Chondrocyte (in vitro differentiated cells): ENCODE results near the gene SLC25A28. TPM values are rescaled to one million over a fixed set of nuclear protein-coding genes. Genes with fewer than 3 reads are reported as not detected.
A peak's percentile ranks its signal among the peaks of the same experiment; 100 is the strongest.

ENCODE experiments used
- DNase-seq: peaks from one replicate; pipeline ENCODE4 v3.0.0; 2021; ENCODE audit warnings: mixed read lengths, low spot score
- H3K27ac Mint-ChIP-seq: one replicate; pipeline ENCODE4 v1.8.0; 2021; ENCODE audit warnings: mild to moderate bottlenecking, moderate library complexity, mixed read lengths; ENCODE audit not compliant: unreplicated experiment
- H3K27me3 Mint-ChIP-seq: 2 replicates; pipeline ENCODE4 v1.8.0; 2021; ENCODE audit warnings: low read depth, mixed read lengths
- H3K36me3 Mint-ChIP-seq: 2 replicates; pipeline ENCODE4 v1.8.0; 2021; ENCODE audit warnings: low read depth, mixed read lengths
- H3K4me1 Mint-ChIP-seq: 2 replicates; pipeline ENCODE4 v1.8.0; 2021; ENCODE audit warnings: low read depth, mild to moderate bottlenecking, mixed read lengths
- H3K4me3 Mint-ChIP-seq: one replicate; pipeline ENCODE4 v1.8.0; 2021; ENCODE audit warnings: mild to moderate bottlenecking, moderate library complexity, mixed read lengths; ENCODE audit not compliant: unreplicated experiment
- H3K9me3 Mint-ChIP-seq: 2 replicates; pipeline ENCODE4 v1.8.0; 2021; ENCODE audit warnings: low read depth, mixed read lengths
- CTCF ChIP-seq: fragments of 200-600 bp; sonication (generic); IDR thresholded peaks from 2 replicates; pipeline ENCODE4 v1.5.0; 2021; ENCODE audit warnings: antibody characterized with exemption, mild to moderate bottlenecking, moderate library complexity
- total RNA-seq: library from RNA; stranded (reverse); gene quantifications from 3 replicates; pipeline ENCODE4 v1.2.1, GENCODE V29; 2021

SLC25A28 gene
- total RNA-seq, 1 donor from 2014 or later, result 31.9 TPM

DNA sequence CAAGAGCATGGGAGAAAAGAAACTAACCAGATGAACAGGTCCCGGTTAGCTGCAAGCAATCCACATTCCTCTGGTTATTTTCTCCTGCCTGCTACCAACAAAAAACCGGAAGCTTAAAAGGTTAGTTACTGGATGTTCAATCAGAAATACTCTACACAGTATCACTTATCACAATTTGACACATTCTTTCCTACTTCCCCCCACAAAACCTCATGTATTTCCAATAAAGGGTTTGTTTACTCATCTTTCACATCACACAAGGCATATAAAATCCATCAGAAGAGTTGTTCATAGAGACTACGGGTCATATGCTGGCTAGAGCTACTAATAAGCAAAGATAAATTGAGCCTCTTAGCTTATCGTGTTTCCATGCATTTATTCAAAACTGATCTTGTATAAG lies 4.8 kb downstream of the SLC25A28 start:
- no peaks in the 10 kb centered on the region for H3K27me3 Mint-ChIP-seq
- DNase-seq, result no peak
- H3K4me1 Mint-ChIP-seq, result peaks cover 23% of the 10 kb centered on the region
- H3K36me3 Mint-ChIP-seq, result peaks cover 5% of the 10 kb centered on the region
- no peak for TF ChIP-seq CTCF
- no peak overlapping the region for H3K27ac Mint-ChIP-seq
- no peak overlapping the region for H3K4me3 Mint-ChIP-seq
- no peaks in the 10 kb centered on the region for H3K9me3 Mint-ChIP-seq

GRCh38 chr10:99612167-99612831 lies 7.9 kb downstream of the SLC25A28 start:
- DNase-seq, result no peak
- Mint-ChIP-seq H3K27ac (no peak overlapping the region), H3K4me1 (peaks cover 2% of the 10 kb centered on the region), H3K27me3 (no peaks in the 10 kb centered on the region), H3K36me3 (peaks cover 6% of the 10 kb centered on the region), H3K9me3 (no peaks in the 10 kb centered on the region), H3K4me3 (no peak overlapping the region)
- TF ChIP-seq CTCF, result peak; percentile 91

DNA sequence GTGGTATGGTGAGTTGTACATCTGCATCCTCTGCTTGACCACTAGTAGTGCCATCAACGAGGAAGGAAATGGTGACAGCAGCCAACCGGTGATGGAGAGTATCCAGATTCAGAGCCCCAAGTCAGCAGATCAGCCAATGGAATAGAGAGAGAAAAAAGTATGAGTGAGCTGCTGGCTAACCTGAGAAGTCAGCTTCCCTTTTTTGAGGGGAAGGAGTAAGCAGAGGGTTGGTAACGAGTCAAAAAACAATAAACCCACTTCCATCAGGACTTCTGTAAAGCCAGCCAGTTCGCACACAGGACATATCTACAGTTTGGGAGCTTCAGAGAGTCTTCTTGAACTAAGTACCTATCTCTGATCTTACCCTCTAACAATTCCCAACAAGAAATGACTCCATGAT lies 8.9 kb downstream of the SLC25A28 start:
- TF ChIP-seq CTCF, result no peak
- Mint-ChIP-seq H3K9me3 (no peaks in the 10 kb centered on the region), H3K4me1 (no peaks in the 10 kb centered on the region), H3K27me3 (no peaks in the 10 kb centered on the region), H3K36me3 (peaks cover 6% of the 10 kb centered on the region), H3K4me3 (no peak overlapping the region), H3K27ac (no peak overlapping the region)
- DNase-seq, result no peak

DNA sequence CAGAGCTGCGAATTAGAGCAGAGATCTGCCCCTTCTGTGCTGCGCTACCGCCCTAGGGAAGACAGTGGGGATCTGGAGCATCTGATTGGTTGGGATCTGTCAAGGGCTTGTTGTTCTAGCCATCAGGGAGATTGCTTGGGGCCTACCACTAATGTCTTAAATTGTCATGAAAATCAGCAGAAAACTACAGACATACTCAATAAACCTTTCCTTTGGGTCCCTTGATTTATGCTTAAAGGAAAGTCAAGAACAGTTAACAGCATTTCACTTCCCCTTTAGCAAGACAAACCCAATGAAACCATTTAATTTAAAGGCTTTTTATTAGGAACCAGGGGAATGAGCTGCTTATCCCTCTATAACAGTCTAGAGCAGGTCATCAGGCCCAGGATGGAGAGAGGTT lies 10.0 kb downstream of the SLC25A28 start:
- H3K27me3 Mint-ChIP-seq, result no peaks in the 10 kb centered on the region
- no peak for DNase-seq
- peaks cover under 1% of the 10 kb centered on the region for H3K9me3 Mint-ChIP-seq
- H3K4me3 Mint-ChIP-seq, result no peak overlapping the region
- peaks cover 6% of the 10 kb centered on the region for H3K36me3 Mint-ChIP-seq
- H3K4me1 Mint-ChIP-seq, result no peaks in the 10 kb centered on the region
- TF ChIP-seq CTCF, result no peak
- no peak overlapping the region for H3K27ac Mint-ChIP-seq

DNA sequence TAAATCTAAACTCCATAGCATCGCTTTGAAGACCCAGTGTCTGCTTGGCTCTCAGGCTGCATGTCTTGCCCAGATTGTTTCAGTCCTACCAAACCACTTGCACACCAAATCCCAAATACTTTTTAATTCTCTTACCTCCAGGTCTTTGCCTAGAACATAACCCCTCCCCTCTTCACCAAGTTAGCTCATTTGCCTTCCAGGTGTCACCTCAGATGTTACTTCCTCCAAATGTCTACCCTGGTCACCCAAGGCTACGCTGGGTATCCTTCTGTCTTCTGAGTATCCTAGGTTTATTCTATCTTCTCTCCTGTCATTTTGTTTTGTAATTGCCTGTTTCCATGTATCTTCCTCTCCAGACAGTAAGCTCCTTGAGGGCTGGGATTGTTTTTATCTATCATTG lies 11.1 kb downstream of the SLC25A28 start:
- Mint-ChIP-seq H3K4me1 (no peaks in the 10 kb centered on the region), H3K36me3 (peaks cover 6% of the 10 kb centered on the region), H3K9me3 (peaks cover 3% of the 10 kb centered on the region), H3K27ac (no peak overlapping the region), H3K4me3 (no peak overlapping the region), H3K27me3 (no peaks in the 10 kb centered on the region)
- no peak for DNase-seq
- TF ChIP-seq CTCF, result no peak
